ENCODE results near the gene NTRK3. TPM values are rescaled to one million over a fixed set of nuclear protein-coding genes. Genes with fewer than 3 reads are reported as not detected.

NTRK3 gene
- total RNA-seq, 1 donor from 2014 or later = under 0.01 TPM

DNA sequence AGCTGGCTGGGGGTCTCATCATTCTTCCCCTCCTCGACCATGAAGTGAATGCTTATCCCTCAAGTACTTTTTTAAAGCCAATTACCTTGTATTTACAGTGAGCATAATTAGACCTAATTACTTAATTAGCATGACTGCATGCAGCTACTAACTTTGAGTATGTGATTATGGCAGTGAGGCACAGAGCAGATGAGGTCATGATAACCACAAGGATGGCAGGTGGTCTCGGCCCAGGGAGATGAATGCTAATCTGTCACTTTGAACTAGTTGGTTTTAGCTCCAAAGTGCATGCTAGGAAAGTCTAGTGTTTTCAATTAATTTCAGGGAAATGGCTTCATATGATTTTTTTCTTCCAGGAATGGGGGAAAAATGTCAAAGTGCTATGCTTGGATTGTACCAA is 233.8 kb downstream of the NTRK3 start:
- DNase-seq = no peak

DNA sequence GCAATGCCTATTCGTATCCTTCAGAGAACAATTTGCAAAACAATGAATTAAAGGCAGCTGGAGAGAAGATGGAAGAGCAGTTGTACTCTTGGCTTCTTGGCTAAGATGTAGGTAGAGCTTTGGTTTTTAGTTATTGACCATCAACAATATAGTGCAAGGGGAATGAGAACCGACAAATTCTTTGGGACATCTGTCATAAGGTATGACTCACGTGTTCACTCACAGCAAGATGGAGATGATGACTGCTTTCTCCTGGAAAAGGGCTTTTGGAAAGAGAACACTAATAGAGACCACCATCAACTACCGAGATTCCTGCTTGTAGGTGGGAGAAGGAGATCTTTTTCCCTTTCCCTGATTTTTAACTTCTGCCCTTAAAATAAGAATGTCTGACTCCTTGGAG is 234.9 kb downstream of the NTRK3 start:
- DNase-seq = no peak

DNA sequence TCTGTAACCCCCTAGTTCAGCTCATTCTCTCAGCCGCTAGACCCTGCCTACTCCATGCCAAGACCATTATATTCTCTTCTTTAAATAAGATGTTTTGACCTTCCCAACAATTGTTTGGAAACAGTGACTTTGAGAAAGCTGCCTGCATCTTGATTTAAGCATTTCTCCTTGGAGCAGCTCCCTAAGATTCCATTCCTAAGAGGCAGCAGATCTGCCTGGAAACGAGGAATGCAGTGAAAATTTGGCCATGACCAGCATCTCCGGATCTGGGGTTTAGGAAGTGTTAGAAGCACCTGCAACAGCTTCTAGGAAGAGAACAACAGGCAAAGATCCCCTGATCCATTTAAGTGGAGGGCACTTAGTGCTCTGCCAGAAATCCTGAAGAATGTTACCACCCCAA is 235.7 kb downstream of the NTRK3 start:
- no peak for DNase-seq

DNA sequence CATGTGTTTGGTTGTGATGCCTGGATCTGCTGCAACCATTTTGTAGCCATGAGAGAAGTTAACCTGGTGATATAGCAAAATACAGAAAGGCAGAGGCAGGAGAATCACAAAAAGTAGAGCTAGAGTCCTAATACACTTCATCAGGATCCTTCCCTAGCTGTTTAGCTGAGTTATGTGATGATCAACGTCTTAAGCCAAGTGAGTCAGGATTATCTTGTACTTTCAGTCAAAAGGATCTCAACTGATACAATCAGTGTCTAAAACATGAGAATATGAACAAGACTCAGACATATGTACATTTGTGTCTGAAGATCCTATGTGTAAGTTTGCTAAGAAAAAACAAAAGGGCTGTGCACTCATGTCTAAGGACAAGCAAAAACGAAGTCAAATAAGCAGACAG is 236.9 kb downstream of the NTRK3 start:
- DNase-seq = no peak

DNA sequence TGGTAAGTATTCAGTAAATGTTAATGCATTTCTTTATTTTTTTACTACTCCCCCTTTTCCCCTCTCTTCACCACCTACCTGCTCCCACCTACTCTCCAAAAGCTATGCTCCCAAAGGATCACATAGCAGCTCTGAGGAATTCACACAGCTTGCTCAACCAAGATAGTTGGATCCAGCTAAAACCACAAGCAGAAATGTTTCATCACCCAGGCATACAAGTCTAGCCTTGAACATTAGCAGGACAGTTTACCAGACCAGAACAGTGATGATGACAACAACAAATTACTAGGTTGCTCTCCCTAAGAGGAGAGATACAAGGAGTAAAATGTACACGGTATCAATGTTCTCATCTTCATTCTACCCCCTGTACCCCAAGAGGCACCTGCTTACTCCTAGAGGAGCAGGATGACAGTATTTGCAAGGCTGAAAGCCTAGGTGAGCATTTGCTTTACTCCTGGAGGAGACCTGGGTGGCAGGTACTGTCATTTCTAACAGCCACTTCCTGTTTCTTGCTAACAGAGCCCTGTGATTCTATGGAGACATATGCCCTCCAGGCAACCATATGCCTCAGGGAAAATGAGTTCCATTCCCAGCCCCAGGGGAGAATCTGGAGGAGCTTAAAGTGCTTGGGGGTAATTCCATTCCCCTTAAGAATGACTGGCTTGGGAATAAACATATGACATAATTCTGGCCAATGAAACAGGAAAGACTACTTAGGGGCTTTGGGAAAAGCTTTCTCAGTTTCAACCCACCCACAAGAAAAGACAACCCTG is 237.5 kb downstream of the NTRK3 start:
- DNase-seq = no peak

DNA sequence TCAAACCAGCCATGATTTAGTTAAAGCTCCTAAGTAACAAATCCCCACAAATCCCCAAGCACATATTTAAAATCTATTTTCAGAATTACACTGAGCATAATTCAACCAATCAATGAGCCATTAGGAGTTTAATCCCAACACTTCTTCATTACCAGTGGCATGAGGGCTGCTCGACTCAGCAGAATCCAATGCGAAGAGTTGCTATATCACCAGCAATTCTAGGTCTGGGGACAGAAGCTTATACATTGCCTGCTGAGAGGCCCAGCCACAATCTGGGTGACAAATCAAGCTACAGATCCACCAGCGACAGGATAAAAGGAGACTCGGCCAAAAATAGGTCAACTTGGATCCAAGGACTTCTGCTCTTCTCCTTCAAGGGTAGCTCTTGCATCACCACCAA is 238.8 kb downstream of the NTRK3 start:
- no peak for DNase-seq

DNA sequence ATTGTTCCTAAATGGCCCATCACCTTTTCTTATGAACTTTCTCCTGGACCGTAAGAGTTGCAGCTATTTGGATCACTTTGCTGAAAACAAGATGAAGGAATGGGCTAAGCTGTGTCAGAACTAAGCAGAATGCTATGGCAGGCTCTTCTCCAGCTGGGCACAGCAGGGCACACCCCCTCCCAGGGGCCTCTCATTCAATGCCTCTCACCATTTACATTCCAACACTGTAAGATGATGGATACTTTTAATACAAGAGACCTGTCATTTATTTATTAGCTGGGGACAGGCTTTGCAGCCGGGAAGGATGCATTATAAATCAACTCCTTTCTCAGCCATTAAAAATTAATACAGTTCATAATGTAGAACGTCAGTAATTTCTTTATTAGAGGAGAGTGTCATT is 240.1 kb downstream of the NTRK3 start:
- DNase-seq = no peak

DNA sequence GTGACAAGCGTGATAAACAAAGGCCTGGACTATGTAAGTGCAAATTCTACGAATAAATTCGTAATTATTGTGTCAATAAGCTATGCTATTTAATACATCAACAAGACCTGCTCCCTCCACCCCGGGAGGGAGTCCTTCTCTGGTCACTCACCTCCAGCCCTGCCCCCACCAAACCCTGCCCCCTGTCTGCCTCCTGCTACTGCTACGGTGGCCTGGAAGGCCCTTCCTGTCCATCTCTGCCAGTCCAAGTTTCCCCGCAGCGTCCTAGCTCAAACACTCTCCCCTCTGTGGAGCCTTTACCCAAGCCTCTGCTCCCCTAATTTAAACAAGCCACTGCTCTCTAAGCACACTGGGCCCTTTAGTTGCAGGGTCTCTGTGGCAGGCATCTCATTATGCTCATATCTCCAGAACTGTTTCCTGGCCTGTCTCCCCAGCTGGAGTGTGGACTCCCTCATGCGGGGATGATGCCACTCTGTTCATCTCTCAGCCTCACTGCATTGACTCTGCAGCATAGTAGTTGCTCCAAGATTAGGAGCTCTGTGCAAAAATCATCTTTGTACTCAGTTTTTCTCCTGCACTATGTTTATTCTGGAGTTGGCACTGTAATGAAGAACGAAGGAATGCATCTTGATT is 241.2 kb downstream of the NTRK3 start:
- no peak for DNase-seq

DNA sequence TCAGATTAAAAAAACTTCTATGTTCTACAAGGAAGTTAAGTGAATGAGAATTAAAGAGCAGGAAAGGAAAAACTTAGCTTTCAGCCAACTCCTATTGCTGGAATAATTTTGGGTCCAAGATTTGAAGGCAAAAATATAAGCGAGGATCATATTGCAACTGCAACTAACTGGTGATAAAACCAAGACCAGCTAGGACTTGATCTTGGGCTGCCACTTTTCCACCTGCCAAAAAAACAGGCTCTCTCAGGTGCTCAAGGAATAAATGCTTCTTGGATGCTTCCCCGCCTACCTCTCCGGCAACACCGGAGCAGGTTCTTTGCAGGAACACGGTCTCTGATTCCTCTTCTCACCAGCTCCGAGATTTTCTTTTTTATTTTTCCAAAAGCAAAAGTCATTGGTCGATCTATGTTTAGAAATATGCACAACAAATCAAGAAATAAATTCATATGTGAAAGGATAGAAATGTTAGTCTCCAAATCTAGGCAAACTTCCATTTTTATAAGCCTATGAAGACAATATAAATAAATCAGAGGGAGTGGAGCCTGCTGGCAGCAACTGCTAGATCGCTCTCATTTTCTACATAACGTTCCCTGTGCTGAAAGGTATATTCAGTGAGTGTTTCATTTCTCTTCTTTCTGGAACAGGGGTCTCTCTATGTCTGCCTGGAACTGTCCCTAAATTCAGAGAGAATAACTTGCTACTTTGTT is 241.9 kb downstream of the NTRK3 start:
- no peak for DNase-seq

DNA sequence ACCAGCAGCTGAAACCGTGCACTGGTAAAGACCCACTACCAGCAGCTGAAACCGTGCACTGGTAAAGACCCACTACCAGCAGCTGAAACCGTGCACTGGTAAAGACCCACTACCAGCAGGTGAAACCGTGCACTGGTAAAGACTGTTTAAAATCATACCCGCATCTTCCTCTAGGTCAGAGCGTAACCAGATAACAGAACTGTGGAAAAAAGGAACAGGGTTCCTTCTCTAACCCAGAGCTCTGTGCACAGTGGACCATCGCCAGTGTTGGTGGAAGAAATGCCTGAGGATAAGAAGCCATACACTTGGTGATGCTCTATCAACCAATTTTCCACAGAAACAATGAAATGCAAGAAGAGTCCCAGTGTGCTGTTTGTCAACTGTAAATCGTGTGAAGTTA is 243.4 kb downstream of the NTRK3 start:
- DNase-seq = no peak

DNA sequence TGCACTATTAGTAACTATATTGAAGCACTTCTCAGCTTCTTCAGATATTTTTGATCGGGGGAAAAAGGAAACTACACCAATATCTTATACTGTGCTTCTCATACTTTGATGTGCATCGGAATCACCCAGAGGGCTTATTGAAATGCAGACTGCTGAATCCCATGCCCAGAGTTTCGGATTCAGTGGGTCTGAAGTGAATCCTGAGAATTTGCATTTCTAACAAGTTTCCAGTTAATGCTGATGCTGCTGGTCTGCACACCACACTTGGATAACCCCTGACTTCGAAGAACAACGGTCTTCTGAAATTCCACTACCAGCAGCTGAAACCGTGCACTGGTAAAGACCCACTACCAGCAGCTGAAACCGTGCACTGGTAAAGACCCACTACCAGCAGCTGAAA is 243.9 kb downstream of the NTRK3 start:
- no peak for DNase-seq

DNA sequence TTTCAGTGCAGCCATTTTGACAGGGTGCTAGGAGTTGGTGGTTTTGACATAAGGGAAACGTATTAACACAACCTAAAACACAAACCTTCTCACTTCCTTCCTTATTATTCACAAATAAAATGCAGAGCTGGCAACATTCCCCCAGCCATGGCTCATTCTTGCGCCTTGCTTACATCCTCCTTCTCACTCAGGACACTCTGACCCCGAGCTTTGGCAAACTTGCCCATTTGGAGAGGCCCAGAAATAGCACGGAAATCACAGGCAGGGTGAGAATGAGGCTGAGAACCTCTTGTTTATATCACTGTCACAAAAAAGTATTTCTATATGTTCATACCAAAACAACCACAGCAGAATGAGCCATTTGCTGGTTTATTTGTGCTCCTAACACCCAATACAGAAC is 244.3 kb downstream of the NTRK3 start:
- DNase-seq = no peak

DNA sequence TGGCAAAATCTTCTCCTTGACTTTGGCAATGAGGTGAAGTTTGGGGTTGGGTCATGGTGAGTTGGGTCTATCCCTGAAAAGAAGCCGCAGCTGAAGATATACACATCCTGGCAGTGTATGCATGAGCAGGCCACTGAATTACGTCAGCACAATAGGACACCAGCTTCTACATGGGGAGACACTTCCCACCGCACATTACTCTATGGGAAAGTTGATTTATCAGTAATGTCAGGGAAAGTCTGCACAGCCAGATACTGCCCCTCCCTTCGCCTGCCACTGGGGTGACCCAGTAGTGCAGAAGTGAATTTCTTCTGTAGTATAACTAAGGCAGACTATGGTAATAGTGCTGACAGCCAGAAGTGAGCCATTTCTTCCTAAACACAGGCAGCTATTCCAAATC is 245.0 kb downstream of the NTRK3 start:
- no peak for DNase-seq

DNA sequence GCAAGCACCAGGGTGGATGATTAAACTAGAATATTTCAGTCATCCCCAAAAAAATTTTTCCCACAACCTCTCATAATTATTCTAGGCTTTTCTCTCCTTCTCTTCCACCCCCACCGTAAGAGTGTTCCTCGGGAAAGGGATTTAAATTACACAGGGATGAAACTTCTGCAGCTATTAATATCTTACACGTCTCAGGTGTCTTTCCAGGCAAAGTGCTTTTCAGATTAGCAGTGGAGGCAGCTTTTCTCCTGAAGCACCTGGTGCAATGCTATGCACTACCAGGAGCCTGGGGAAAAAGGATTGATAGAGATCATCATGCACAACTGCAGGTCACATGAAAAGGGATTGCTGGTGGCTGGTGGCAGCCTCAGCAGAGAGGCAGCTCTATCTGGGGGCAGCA is 250.4 kb downstream of the NTRK3 start:
- DNase-seq = no peak

DNA sequence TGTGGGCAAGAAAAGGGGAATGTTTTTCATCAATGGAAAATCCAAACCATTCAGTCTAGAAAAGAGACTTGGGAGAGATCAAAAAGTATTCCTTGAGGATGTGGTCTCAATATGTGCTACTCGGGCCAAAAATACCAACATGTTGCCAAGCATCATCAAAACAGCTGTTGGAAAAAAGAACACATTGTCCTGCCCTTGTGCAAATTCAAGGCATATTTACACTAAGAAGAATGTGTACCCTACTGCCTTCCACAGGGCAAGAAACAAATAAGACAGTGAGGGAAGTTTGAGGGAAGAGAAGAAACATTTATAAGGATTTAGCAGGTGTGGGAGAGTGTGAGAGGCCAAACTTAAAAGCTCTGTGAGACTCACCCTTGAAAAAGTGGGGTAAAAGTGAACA is 252.1 kb downstream of the NTRK3 start:
- no peak for DNase-seq

DNA sequence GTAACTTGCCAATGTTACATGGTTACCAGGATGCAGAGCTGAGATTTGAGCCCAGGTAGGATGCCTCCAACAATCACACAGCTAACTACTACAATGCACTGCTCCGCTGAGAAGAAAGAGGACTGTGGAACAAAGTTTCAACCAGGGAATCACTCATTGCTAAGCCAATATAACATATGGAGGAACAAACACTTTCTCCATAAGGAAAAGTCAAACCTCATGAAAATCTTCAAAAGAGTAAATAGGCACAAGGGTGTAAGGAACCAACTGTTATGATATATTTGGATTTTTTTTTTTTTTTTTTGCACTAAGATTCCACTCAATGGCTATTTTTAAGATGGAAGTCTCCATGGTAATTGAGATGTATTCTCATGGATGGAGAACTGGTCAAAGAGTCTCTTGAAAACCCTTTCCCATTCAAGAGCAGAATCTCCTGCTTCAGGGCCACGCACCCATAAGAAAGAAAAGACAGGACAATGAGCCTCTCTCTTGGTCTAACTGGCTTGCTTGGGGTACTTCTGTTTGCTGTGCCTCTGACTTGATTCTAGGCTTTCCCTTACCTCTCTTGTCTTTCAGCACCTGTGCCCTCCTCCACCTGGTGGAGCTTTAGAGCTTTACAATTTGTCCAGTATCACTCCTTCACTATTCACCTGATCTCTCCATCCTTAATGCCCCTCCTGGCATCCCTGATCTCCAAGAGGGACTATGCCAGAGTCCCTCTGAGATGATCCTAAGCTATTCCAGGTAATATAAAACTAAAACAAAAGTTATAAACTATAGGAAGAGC is 252.8 kb downstream of the NTRK3 start:
- no peak for DNase-seq

DNA sequence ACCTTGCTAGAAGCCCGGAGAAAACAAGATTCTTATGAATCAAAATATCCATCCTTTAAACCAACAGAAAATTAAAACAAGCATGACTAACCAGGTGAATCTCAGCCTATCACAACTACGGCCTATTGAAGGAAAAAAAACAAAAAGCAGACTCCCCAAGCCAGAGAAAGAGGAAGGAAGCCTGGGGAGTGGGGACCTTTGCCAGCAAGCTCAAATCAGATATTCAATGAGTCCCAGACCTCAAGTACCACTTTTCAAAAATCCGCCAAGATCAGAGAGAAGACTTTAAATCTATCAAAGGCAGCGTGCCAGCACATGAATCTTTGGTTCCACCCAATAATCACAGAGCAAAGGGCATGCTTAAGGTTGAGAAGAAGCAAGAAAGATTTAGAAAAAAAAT is 253.8 kb downstream of the NTRK3 start:
- no peak for DNase-seq

DNA sequence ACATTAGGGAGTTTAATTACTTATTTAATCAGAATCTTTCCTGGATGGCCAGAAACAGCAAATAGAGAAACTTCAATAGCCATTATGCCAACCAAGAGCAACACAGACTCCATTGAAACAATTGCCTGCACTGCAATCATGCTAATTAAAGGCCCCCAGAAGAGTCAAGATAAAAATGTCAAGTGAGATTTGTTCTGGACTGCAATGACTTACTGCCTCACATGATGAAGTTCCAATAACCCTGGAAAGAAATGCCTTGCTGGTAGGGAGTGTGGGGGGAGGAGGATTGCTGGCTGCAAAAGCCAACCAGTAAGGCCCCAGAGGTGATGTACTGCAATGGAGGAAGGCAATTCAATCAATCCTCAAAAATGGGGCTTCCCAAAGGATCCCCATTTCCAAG is 257.9 kb downstream of the NTRK3 start:
- DNase-seq = no peak

DNA sequence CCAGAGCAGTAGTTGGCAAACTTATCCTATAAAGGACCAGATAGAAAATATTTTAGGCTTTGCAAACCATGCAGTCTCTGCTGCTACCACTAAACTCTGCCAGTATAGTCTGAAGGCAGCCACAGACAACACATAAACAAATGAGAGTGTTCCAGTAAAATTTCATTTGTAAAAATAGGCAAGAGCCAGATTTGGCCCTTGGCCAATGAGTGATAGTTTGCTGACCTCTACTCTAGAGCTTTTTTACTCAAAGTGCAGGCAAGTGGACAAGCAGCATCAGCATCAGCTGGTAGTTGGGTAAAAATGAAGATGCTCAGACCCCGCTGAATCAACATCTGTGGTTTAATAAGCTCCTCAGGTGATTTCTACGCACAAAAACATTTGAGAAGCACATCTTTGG is 269.8 kb downstream of the NTRK3 start:
- DNase-seq = no peak

DNA sequence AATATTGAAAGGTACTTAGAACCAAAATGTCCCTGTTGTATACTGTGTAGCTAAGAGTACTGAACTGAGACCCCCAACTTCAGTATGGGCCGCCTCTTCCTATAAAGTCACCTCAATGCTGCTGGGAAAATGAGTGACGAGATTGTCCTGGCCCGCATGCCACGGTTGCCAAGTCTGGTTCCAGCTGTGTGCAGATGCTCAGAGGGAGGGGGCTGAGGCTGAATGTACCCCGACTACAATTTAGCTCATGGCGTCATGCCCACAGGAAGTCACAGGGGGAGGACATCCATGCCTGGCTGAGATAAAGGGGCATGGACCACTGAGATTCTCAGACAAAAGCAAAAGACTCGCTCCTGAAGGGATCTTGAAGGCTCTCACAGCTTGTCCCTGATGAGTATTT is 271.1 kb downstream of the NTRK3 start:
- DNase-seq = no peak

DNA sequence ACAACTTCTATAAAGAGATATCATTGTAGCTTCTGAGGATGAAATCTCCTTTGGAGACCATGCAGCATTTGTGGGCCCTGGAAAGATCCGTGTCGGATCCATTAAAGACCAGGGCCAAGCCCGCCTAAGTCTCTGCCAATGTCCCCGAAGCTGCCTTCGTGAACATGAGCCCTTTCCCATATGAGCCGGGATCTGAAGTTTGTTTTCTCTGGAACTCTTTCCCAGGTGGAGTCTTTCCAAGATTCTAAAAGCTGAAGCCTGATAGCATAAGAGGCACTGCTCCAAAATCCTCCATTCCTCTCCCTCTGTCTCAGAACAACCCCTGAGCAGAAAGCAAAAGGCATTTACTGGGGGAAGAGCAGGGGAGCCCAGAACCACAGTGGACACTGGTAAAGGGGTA is 274.6 kb downstream of the NTRK3 start:
- DNase-seq = no peak

DNA sequence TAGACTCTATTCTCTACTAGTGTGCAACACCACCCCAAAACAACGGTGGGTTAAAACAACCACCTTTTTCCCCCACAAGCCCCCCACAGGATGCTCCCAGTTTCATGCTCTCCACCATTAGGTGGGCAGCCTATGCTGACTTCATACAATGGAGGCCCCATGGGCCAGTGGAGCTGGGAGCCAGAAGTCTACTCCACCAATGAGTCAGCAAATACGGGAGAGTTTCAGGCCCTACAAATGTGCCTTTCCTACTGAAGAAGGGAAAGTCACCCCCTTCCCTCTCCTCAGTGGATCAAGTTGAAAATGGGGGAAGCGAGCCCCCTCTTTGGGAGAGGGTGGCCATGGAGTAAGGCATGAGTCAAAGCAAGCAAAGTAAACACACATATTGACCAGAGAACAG is 278.6 kb downstream of the NTRK3 start:
- DNase-seq = no peak

DNA sequence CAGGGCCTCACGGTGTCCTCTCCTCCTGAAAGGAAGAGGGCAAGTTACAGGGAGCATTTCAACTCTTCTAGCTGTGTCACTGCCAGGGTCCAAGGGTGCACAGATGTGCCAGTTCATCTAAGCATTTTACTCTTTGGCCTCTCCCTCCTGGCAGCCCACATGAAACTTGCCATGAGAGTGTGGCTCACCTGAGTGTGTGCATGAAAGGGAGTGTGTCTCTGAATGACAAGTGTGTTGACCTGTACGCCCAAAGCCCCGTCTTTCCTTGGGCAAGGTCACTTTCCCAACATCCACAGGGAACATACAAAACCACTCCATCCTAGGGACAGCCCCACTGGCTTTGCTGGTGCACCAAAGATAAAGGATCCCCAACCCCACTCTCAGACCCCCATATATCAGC is 280.0 kb downstream of the NTRK3 start:
- DNase-seq = no peak

Measured in dermis blood vessel endothelial cell (primary cell).